ENCODE data around the gene SLCO1B3. TPM values are rescaled to one million over a fixed set of nuclear protein-coding genes. Genes with fewer than 3 reads are reported as not detected.

Gene SLCO1B3
- total RNA-seq, 2 experiments from 2014 or later: not detected

DNA sequence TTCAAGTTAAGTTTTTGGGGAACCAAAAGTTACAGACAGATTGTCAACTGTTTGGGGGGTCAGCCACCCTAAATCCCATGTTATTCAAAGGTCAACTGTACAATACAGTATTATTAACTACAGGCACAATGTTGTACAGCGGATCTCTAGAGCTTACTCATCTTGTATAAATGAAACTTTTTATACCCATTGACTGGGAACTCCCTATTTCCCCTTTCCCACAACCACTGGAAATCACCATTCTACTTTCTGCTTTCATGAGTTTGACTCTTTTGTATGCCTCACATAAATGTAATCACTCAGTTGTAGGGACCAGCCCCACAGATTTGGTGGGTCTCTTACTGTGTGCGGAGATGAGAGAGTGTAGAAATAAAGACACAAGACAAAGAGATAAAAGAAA lies 57.8 kb downstream of the SLCO1B3 start:
- Mint-ChIP-seq H3K4me3 (no peak overlapping the region), H3K4me1 (ENCODE audit: low read depth) (no peaks in the 10 kb centered on the region), H3K36me3 (ENCODE audit: low read depth) (no peaks in the 10 kb centered on the region), H3K27ac (no peak overlapping the region), H3K27me3 (no peaks in the 10 kb centered on the region), H3K9me3 (peaks cover 2% of the 10 kb centered on the region)
- TF ChIP-seq, protein P1, sequence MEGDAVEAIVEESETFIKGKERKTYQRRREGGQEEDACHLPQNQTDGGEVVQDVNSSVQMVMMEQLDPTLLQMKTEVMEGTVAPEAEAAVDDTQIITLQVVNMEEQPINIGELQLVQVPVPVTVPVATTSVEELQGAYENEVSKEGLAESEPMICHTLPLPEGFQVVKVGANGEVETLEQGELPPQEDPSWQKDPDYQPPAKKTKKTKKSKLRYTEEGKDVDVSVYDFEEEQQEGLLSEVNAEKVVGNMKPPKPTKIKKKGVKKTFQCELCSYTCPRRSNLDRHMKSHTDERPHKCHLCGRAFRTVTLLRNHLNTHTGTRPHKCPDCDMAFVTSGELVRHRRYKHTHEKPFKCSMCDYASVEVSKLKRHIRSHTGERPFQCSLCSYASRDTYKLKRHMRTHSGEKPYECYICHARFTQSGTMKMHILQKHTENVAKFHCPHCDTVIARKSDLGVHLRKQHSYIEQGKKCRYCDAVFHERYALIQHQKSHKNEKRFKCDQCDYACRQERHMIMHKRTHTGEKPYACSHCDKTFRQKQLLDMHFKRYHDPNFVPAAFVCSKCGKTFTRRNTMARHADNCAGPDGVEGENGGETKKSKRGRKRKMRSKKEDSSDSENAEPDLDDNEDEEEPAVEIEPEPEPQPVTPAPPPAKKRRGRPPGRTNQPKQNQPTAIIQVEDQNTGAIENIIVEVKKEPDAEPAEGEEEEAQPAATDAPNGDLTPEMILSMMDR (IDR thresholded peaks at IDR 0.05): no peak
- DNase-seq: no peak
- intact Hi-C loops (cut with micrococcal nuclease): no loop called here
- CTCF ChIA-PET: no interaction called here
- POLR2A ChIA-PET: no interaction called here
- no peak for ATAC-seq

DNA sequence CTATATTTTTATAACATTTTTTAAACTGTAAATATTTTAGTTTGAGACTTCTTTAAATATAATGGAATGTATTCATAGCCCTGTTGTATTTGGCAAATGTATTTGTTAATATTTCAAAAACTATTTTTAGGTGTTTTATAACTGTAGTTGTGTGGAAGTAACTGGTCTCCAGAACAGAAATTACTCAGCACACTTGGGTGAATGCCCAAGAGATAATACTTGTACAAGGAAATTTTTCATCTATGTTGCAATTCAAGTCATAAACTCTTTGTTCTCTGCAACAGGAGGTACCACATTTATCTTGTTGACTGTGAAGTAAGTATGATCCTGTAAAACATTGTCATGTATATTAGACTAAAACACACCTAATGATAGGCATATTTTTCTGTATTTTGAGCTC lies 72.8 kb downstream of the SLCO1B3 start:
- H3K9me3 Mint-ChIP-seq: peaks cover 3% of the 10 kb centered on the region
- TF ChIP-seq, protein P1 (IDR thresholded peaks at IDR 0.05): no peak
- intact Hi-C loops (cut with micrococcal nuclease): no loop called here
- ATAC-seq (no peak), DNase-seq (no peak)
- H3K4me1 Mint-ChIP-seq (ENCODE audit: low read depth): no peaks in the 10 kb centered on the region
- H3K36me3 Mint-ChIP-seq (ENCODE audit: low read depth): no peaks in the 10 kb centered on the region
- H3K27me3 Mint-ChIP-seq: no peaks in the 10 kb centered on the region
- H3K4me3 Mint-ChIP-seq: no peak overlapping the region
- H3K27ac Mint-ChIP-seq: no peak overlapping the region
- ChIA-PET CTCF (no interaction called here), POLR2A (no interaction called here)

DNA sequence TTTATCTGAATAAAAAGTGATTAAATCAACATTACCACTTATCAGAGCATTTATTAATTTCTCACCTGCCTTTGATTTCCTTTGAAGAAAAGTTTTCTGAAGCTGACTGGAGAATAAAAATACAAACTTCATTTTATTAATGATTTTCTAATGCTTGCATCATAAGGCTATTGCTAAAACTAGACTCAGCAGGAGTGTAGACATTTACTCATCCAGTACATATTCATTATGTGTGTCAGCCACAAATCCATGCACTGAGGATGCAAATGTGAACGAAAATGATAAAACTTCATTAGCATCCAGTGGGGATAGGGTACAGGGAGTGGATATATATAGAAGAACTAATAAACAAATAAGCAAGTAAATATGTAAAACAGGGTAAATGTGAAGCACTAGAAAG lies 74.6 kb downstream of the SLCO1B3 start:
- ChIA-PET POLR2A (no interaction called here), CTCF (no interaction called here)
- TF ChIP-seq, protein P1 (IDR thresholded peaks at IDR 0.05): no peak
- intact Hi-C loops (cut with micrococcal nuclease): no loop called here
- peaks cover 6% of the 10 kb centered on the region for H3K9me3 Mint-ChIP-seq
- no peak overlapping the region for H3K27ac Mint-ChIP-seq
- no peak overlapping the region for H3K4me3 Mint-ChIP-seq
- no peak for DNase-seq
- no peaks in the 10 kb centered on the region for H3K4me1 Mint-ChIP-seq (ENCODE audit: low read depth)
- no peaks in the 10 kb centered on the region for H3K27me3 Mint-ChIP-seq
- ATAC-seq: no peak
- no peaks in the 10 kb centered on the region for H3K36me3 Mint-ChIP-seq (ENCODE audit: low read depth)

DNA sequence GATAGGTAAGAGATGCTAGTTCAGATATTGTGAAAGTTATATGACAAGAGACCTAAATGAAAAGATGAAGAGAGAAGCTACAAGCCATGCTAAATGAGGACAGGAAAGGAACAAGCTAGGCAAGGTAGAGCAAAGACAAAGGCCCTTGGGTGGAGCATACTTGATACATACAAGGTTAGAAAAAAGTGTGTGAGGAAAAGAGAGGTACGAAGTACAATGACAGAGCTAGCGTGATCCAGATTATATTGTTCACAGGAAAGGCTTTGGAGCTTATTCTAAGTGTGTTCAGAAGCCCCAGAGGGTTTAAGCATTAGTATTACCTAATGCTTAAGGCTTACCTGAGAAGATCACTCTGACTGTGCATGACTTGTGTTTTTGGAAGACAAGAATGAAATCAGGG lies 75.0 kb downstream of the SLCO1B3 start:
- intact Hi-C loops (cut with micrococcal nuclease): no loop called here
- CTCF ChIA-PET: no interaction called here
- Mint-ChIP-seq H3K4me1 (ENCODE audit: low read depth) (no peaks in the 10 kb centered on the region), H3K4me3 (no peak overlapping the region), H3K9me3 (peaks cover 6% of the 10 kb centered on the region), H3K27ac (no peak overlapping the region), H3K27me3 (no peaks in the 10 kb centered on the region), H3K36me3 (ENCODE audit: low read depth) (no peaks in the 10 kb centered on the region)
- POLR2A ChIA-PET: no interaction called here
- ATAC-seq (no peak), DNase-seq (no peak)
- TF ChIP-seq, protein P1 (IDR thresholded peaks at IDR 0.05): no peak

DNA sequence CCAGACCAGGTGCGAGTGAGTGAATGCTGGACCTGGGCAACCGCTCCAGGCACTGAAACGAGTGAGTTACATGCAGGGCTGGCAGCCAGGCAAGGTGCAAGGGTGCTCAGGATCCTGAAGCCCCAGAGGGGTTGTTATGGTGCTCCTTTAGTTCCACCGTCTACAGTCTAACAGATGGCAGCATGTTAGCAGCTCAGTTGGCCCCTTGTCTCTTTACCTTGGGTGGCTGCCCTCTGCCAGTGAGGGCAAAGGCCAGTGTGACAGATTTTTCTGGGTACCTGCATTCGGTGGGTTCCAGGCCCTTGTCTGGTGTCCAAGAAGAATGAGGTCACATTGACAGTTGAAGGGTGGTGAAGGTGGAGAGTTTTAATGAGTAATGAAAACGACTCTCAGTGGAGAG lies 106.8 kb downstream of the SLCO1B3 start:
- ChIA-PET CTCF (no interaction called here), POLR2A (no interaction called here)
- ATAC-seq (no peak), DNase-seq (no peak)
- intact Hi-C loops (cut with micrococcal nuclease): no loop called here
- no peaks in the 10 kb centered on the region for H3K27me3 Mint-ChIP-seq
- H3K36me3 Mint-ChIP-seq (ENCODE audit: low read depth): no peaks in the 10 kb centered on the region
- H3K4me3 Mint-ChIP-seq: no peak overlapping the region
- H3K27ac Mint-ChIP-seq: no peak overlapping the region
- no peaks in the 10 kb centered on the region for H3K9me3 Mint-ChIP-seq
- TF ChIP-seq, protein P1 (IDR thresholded peaks at IDR 0.05): no peak
- no peaks in the 10 kb centered on the region for H3K4me1 Mint-ChIP-seq (ENCODE audit: low read depth)

Data from activated CD8-positive, alpha-beta T cell treated with anti-CD3 and anti-CD28 coated beads for 36 hours (primary cell).